HepG2 (cell line): ENCODE results near the gene DNAJC21. TPM values are rescaled to one million over a fixed set of nuclear protein-coding genes. Genes with fewer than 3 reads are reported as not detected.

Experiments used
- DBP ChIP-seq: sonication (generic); formaldehyde crosslinking; IDR thresholded peaks from 2 replicates; pipeline ENCODE4 v1.4.0; 2020; ENCODE audit warnings: missing genetic modification reagents; ENCODE audit errors: not compliant biosample characterization
- ESRRA ChIP-seq: sonication (generic); formaldehyde crosslinking; IDR thresholded peaks from 2 replicates; pipeline ENCODE4 v1.5.1; 2020; ENCODE audit warnings: mild to moderate bottlenecking, low read depth, missing genetic modification reagents
- FOSL2 ChIP-seq: sonication (generic); formaldehyde crosslinking; IDR thresholded peaks from 2 replicates; pipeline ENCODE4 v1.4.0; 2020; ENCODE audit warnings: missing genetic modification reagents
- HOMEZ ChIP-seq: IDR thresholded peaks from 2 replicates; pipeline ENCODE4 v1.6.1; 2016; ENCODE audit warnings: low read depth
- MAZ ChIP-seq, 2 experiments: sonication (generic) in 1 of 2; formaldehyde crosslinking in 1 of 2; IDR thresholded peaks; 2 replicates each; pipeline versions ENCODE4 v1.5.0 to v1.6.1; 2012 to 2020; ENCODE audit warnings: low read depth in 2 of 2, mild to moderate bottlenecking in 2 of 2, borderline replicate concordance in 1 of 2, improper control_type of control experiment in 1 of 2, low read length in 1 of 2, missing genetic modification reagents in 1 of 2, moderate library complexity in 1 of 2
- PATZ1 ChIP-seq: sonication (generic); formaldehyde crosslinking; IDR thresholded peaks from 2 replicates; pipeline ENCODE4 v1.4.0; 2020; ENCODE audit warnings: missing genetic modification reagents
- PAX8 ChIP-seq: sonication (generic); formaldehyde crosslinking; IDR thresholded peaks from 2 replicates; pipeline ENCODE4 v1.8.0; 2022; ENCODE audit warnings: mild to moderate bottlenecking, missing genetic modification reagents, borderline replicate concordance
- SSRP1 ChIP-seq: IDR thresholded peaks from 2 replicates; pipeline ENCODE4 v1.6.1; 2016; ENCODE audit warnings: control low read depth
- TFE3 ChIP-seq: IDR thresholded peaks from 2 replicates; pipeline ENCODE4 v1.6.1; 2016
- TMF1 ChIP-seq: sonication (generic); formaldehyde crosslinking; IDR thresholded peaks from 2 replicates; pipeline ENCODE4 v1.8.1; 2022; ENCODE audit warnings: low read depth, missing genetic modification reagents
- XRCC5 ChIP-seq: fragments of 200-400 bp; formaldehyde crosslinking; optimal IDR thresholded peaks from 2 replicates; pipeline ENCODE3; 2017; ENCODE audit warnings: mild to moderate bottlenecking, low read length
- YY1 ChIP-seq: IDR thresholded peaks from 2 replicates; pipeline ENCODE4 v1.6.1; 2011; ENCODE audit warnings: low read length, low read depth, moderate library complexity, mild to moderate bottlenecking; ENCODE audit not compliant: insufficient read depth, insufficient replicate concordance
- ZFP91 ChIP-seq: sonication (generic); formaldehyde crosslinking; IDR thresholded peaks from 2 replicates; pipeline ENCODE4 v1.9.0; 2022; ENCODE audit warnings: missing genetic modification reagents, mild to moderate bottlenecking, borderline replicate concordance
- ZGPAT ChIP-seq: IDR thresholded peaks from 2 replicates; pipeline ENCODE4 v1.6.1; 2016; ENCODE audit warnings: mild to moderate bottlenecking
- ZNF280B ChIP-seq: sonication (generic); formaldehyde crosslinking; IDR thresholded peaks from 2 replicates; pipeline ENCODE4 v1.5.0; 2020; ENCODE audit warnings: missing genetic modification reagents, mild to moderate bottlenecking, borderline replicate concordance
- ZNF841 ChIP-seq: sonication (generic); formaldehyde crosslinking; IDR thresholded peaks from 2 replicates; pipeline ENCODE4 v1.8.1; 2023; ENCODE audit warnings: missing genetic modification reagents, borderline replicate concordance
- polyA plus RNA-seq, 8 experiments: library from polyadenylated mRNA; depleted of rRNA in 3 of 8; stranded (reverse) in 7 of 8; unstranded in 1 of 8; fragments of >200 nt; fragmentation: Illumina TruSeq in 4 of 8; extraction: Trizol in 4 of 8; gene quantifications; 2 replicates each; pipeline versions ENCODE4 v1.2.1 to v1.2.3, GENCODE V29; 2011 to 2016; ENCODE audit warnings: low read depth in 4 of 8, missing spikeins in 1 of 8, mixed read lengths in 1 of 8; ENCODE audit not compliant: insufficient read depth in 1 of 8
- total RNA-seq, 5 experiments: library from RNA; depleted of rRNA; stranded (reverse); fragments of >200 nt; fragmentation: Illumina TruSeq; extraction: Trizol; gene quantifications; 2 replicates each; pipeline ENCODE4 v1.2.3, GENCODE V29; 2016; ENCODE audit warnings: low read depth in 1 of 5

DNAJC21 gene
- total and polyA plus RNA-seq, 2 of the 13 experiments (the other 11 are each of a cell fraction or from before 2014, with no cell fraction given), result 10.9 to 41.6 TPM

GRCh38 chr5:34929134-34929719, at the start of gene DNAJC21 (continued):
- TF ChIP-seq TFE3 (0 out of 2 replicates have a peak, but pooled peaks have one; percentile 16), YY1 (peak; percentile 61), DBP (CRISPR knock-in tag) (no peak), PAX8 (CRISPR knock-in tag) (no peak), ZFP91 (CRISPR knock-in tag) (no peak), FOSL2 (peak; percentile 16; the same call in 1 of the 2 replicates), SSRP1 (CRISPR knock-in tag) (no peak), ZNF841 (CRISPR knock-in tag) (no peak), TMF1 (no peak), ZGPAT (CRISPR knock-in tag) (peak; percentile 3; the same call in 1 of the 2 replicates), MAZ (IDR thresholded peaks at IDR 0.05; ENCODE audit: borderline replicate concordance, low read depth, low read length) (no peak), MAZ (CRISPR knock-in tag; IDR thresholded peaks at IDR 0.05; ENCODE audit: low read depth) (peak; percentile 74), PATZ1 (CRISPR knock-in tag) (0 out of 2 replicates have a peak, but pooled peaks have one; percentile 23), ESRRA (CRISPR knock-in tag) (0 out of 2 replicates have a peak, but pooled peaks have one; percentile 24), ZNF280B (CRISPR knock-in tag) (peak; percentile 47; the same call in 1 of the 2 replicates), XRCC5 (peak; percentile 23), HOMEZ (CRISPR knock-in tag) (peak; percentile 48; the same call in 1 of the 2 replicates)
